Caco-2 (cell line): ENCODE data around the gene CHRNA3. TPM values are rescaled to one million over a fixed set of nuclear protein-coding genes. Genes with fewer than 3 reads are reported as not detected.

Experiments
- BruUV-seq: library from RNA; stranded (reverse); fragments of 400-500 nt; replicated peaks from 2 replicates; lab custom pipeline; 2021; lab: Mats Ljungman, UMichigan
- CTCF ChIA-PET: fragments of 300-600 bp; sonication (Branson Sonifier 250); formaldehyde crosslinking; loops from one replicate; lab custom pipeline; 2022; ENCODE audit warnings: antibody characterized with exemption; lab: Charles Lee
- POLR2A ChIA-PET: fragments of 300-600 bp; sonication (Branson Sonifier 250); formaldehyde crosslinking; loops from one replicate; lab custom pipeline; 2022; ENCODE audit warnings: antibody characterized with exemption; lab: Charles Lee
- DNase-seq, 2 experiments: peaks; one replicate each; pipeline versions ENCODE4 v3.0.0 to v3.0.0-alpha.2; 2020 to 2022
- H3K27me3 ChIP-seq: replicated peaks from 2 replicates; pipeline ENCODE4 v1.6.0; 2011; ENCODE audit warnings: low read length; ENCODE audit not compliant: control insufficient read depth, insufficient read depth
- H3K36me3 ChIP-seq: 2 replicates; pipeline ENCODE4 v1.5.1; 2011; ENCODE audit warnings: low read length; ENCODE audit not compliant: control insufficient read depth, insufficient read depth
- H3K4me1 ChIP-seq: fragments of 250-450 bp; sonication (Bioruptor Pico); 2 replicates; pipeline ENCODE4 v1.5.1; 2020; ENCODE audit warnings: mild to moderate bottlenecking
- H3K4me3 ChIP-seq: 2 replicates; pipeline ENCODE4 v1.5.1; 2011; ENCODE audit warnings: low read depth, mild to moderate bottlenecking, control low read depth, low read length
- H3K9me3 ChIP-seq: fragments of 250-450 bp; sonication (Bioruptor Pico); 2 replicates; pipeline ENCODE4 v1.5.1; 2020; ENCODE audit warnings: mild to moderate bottlenecking, moderate library complexity
- H3K27ac Mint-ChIP-seq: one replicate; pipeline ENCODE4 v1.8.0; 2022; ENCODE audit warnings: mixed read lengths; ENCODE audit not compliant: unreplicated experiment
- H3K27me3 Mint-ChIP-seq: one replicate; pipeline ENCODE4 v1.8.0; 2022; ENCODE audit warnings: mixed read lengths; ENCODE audit not compliant: insufficient read depth, unreplicated experiment
- H3K36me3 Mint-ChIP-seq: one replicate; pipeline ENCODE4 v1.8.0; 2022; ENCODE audit warnings: mild to moderate bottlenecking, mixed read lengths; ENCODE audit not compliant: insufficient read depth, unreplicated experiment
- H3K4me1 Mint-ChIP-seq: one replicate; pipeline ENCODE4 v1.8.0; 2022; ENCODE audit warnings: low read depth, mixed read lengths; ENCODE audit not compliant: unreplicated experiment
- H3K4me3 Mint-ChIP-seq: one replicate; pipeline ENCODE4 v1.8.0; 2022; ENCODE audit warnings: mild to moderate bottlenecking, moderate library complexity, mixed read lengths; ENCODE audit not compliant: unreplicated experiment
- H3K9me3 Mint-ChIP-seq: one replicate; pipeline ENCODE4 v1.8.0; 2022; ENCODE audit warnings: mixed read lengths; ENCODE audit not compliant: unreplicated experiment
- CTCF ChIP-seq, 2 experiments: fragments of 200-600 bp in 1 of 2; IDR thresholded peaks; 1 replicate in 1 of 2; 2 replicates in 1 of 2; pipeline versions ENCODE4 v1.5.1 to v1.8.0; 2011 to 2022; ENCODE audit warnings: antibody characterized with exemption in 1 of 2, control low read depth in 1 of 2, inconsistent platforms in 1 of 2, low read depth in 1 of 2, low read length in 1 of 2, mild to moderate bottlenecking in 1 of 2, moderate library complexity in 1 of 2; ENCODE audit not compliant: insufficient read depth in 1 of 2, severe bottlenecking in 1 of 2, unreplicated experiment in 1 of 2
- intact Hi-C: fragments of 100-400 bp; cut with micrococcal nuclease; formaldehyde crosslinking; loops from one replicate; pipeline ENCODE4 v1.10.0; 2022; ENCODE audit not compliant: unreplicated experiment
- total RNA-seq: library from RNA; stranded (reverse); gene quantifications from 2 replicates; pipeline ENCODE4 v1.2.3, GENCODE V29; 2022

The CHRNA3 gene
- total RNA-seq, 1 experiment from 2014 or later = not detected

GRCh38 chr15:78635346-78635745 lies 14.6 kb upstream of the CHRNA3 start:
- H3K4me3 Mint-ChIP-seq = no peak overlapping the region
- no peak for DNase-seq
- peaks cover 20% of the 10 kb centered on the region for H3K9me3 Mint-ChIP-seq
- ChIA-PET POLR2A (no interaction called here), CTCF (no interaction called here)
- peaks cover 5% of the 10 kb centered on the region for H3K4me1 Mint-ChIP-seq
- no peak overlapping the region for H3K27ac Mint-ChIP-seq
- Histone ChIP-seq H3K4me3 (no peak overlapping the region), H3K36me3 (no peaks in the 10 kb centered on the region), H3K4me1 (no peaks in the 10 kb centered on the region), H3K9me3 (no peaks in the 10 kb centered on the region), H3K27me3 (no peaks in the 10 kb centered on the region; the same call in 1 of the 2 replicates)
- intact Hi-C loops = no loop called here
- H3K27me3 Mint-ChIP-seq = peaks cover 24% of the 10 kb centered on the region
- no TSS peak for BruUV-seq
- no peaks in the 10 kb centered on the region for H3K36me3 Mint-ChIP-seq
- TF ChIP-seq CTCF (IDR thresholded peaks at IDR 0.05; ENCODE audit: insufficient read depth in 1 of 2, low read depth in 1 of 2, low read length in 1 of 2, severe bottlenecking in 1 of 2, unreplicated experiment in 1 of 2) = no peak

GRCh38 chr15:78634210-78635145 lies 13.7 kb upstream of the CHRNA3 start:
- Mint-ChIP-seq H3K27ac (no peak overlapping the region), H3K9me3 (peaks cover 20% of the 10 kb centered on the region), H3K27me3 (peaks cover 24% of the 10 kb centered on the region), H3K4me1 (peaks cover 5% of the 10 kb centered on the region), H3K36me3 (no peaks in the 10 kb centered on the region), H3K4me3 (no peak overlapping the region)
- H3K4me3 ChIP-seq = no peak overlapping the region
- H3K9me3 ChIP-seq = no peaks in the 10 kb centered on the region
- no peak for DNase-seq
- ChIA-PET CTCF (no interaction called here), POLR2A (interaction anchor here (0.5 to 0.6 kb wide), 2 partner anchors 67 to 85 kb away, joined by 3 read pairs; no protein-coding TSS in a partner anchor)
- no peaks in the 10 kb centered on the region for H3K36me3 ChIP-seq
- H3K27me3 ChIP-seq = no peaks in the 10 kb centered on the region; the same call in none of the 2 replicates
- BruUV-seq = no TSS peak
- intact Hi-C loops = no loop called here
- no peaks in the 10 kb centered on the region for H3K4me1 ChIP-seq
- no peak for TF ChIP-seq CTCF (IDR thresholded peaks at IDR 0.05; ENCODE audit: insufficient read depth in 1 of 2, low read depth in 1 of 2, low read length in 1 of 2, severe bottlenecking in 1 of 2, unreplicated experiment in 1 of 2)

DNA sequence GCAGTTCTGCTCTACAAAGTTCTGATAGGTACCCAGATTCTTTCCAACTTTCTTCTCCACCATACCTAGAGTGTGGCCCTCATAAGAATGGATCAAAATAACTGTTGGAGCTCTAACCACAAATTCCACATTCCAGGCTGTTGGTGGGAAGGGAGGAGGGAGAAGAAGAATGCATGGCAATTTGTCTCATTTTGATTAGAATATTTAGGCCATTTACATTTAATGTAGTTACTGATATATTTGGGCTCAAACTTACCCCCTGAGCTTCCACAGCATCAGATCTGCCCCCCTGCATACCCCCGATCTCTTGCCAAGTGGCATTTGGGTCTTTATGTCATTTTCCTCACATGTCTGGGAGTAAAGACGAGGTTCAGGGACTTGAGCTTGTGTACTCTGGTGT lies 12.6 kb upstream of the CHRNA3 start:
- no peaks in the 10 kb centered on the region for H3K4me1 ChIP-seq
- H3K9me3 Mint-ChIP-seq = peaks cover 20% of the 10 kb centered on the region
- ChIA-PET POLR2A (interaction anchor here (0.6 kb wide), 1 partner anchor 87 kb away, joined by 3 read pairs; no protein-coding TSS in a partner anchor), CTCF (no interaction called here)
- H3K27me3 ChIP-seq = no peaks in the 10 kb centered on the region; the same call in none of the 2 replicates
- no peak overlapping the region for H3K4me3 ChIP-seq
- BruUV-seq = no TSS peak
- no peaks in the 10 kb centered on the region for H3K36me3 Mint-ChIP-seq
- peaks cover 28% of the 10 kb centered on the region for H3K27me3 Mint-ChIP-seq
- no peak overlapping the region for H3K4me3 Mint-ChIP-seq
- intact Hi-C loops = no loop called here
- no peak for TF ChIP-seq CTCF (IDR thresholded peaks at IDR 0.05; ENCODE audit: insufficient read depth in 1 of 2, low read depth in 1 of 2, low read length in 1 of 2, severe bottlenecking in 1 of 2, unreplicated experiment in 1 of 2)
- no peak overlapping the region for H3K27ac Mint-ChIP-seq
- peaks cover 5% of the 10 kb centered on the region for H3K4me1 Mint-ChIP-seq
- DNase-seq = no peak
- H3K9me3 ChIP-seq = no peaks in the 10 kb centered on the region
- H3K36me3 ChIP-seq = no peaks in the 10 kb centered on the region
